Fibroblast of peridontal ligament (primary cell): ENCODE data around the gene ELOVL6.

Source experiments
- DNase-seq: peaks from one replicate; pipeline ENCODE4 v3.0.0-alpha.2; 2010; ENCODE audit errors: extremely low read depth

The ELOVL6 gene

DNA sequence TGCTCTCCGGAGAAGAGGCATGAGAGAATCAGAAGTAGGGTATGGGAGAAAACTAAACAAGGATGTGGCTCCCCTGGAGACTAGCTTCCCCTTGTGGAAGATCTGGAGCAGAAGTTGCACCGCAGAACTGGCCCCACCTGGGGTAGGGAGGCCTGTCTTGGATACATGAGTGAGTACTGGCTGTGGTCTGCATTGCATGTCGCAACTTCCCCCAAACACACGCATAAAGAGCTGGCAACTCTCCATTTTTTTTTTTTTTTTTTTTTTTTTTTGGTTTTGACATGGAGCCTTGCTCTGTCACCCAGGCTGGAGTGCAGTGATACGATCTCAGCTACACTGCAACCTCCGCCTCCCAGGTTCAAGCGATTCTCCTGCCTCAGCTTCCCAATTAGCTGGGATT is 165.8 kb downstream of the ELOVL6 start:
- no peak for DNase-seq

- DNase-seq = no peak
Observed at GRCh38 chr4:110025718-110026117, 172.7 kb downstream of the ELOVL6 start.

DNA sequence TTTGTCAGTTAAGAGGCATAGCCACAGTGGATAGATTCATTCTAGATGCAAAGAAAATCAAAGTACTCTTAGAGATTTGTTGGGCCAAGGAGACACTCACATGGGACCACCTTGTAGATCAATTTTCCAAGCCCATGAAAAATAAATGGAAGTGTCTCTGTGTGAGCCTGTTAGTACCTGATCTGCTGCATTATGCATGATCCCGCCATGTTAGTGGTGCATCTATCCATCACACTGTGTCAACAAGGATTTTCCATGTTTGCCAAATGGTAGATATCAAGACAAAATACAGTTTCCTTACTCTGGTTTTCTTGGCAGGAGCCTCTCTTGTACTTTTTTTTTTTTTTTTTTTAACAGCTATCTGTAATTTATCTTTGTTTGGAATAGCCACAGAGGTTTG is 173.4 kb downstream of the ELOVL6 start:
- no peak for DNase-seq

GRCh38 chr4:110022457-110022856 is 176.0 kb downstream of the ELOVL6 start:
- no peak for DNase-seq

- DNase-seq = peak; percentile 10
Observed at GRCh38 chr4:110020646-110021443, 177.6 kb downstream of the ELOVL6 start.

- peak; percentile 31 for DNase-seq
Observed at GRCh38 chr4:110020139-110020538, 178.3 kb downstream of the ELOVL6 start.

DNA sequence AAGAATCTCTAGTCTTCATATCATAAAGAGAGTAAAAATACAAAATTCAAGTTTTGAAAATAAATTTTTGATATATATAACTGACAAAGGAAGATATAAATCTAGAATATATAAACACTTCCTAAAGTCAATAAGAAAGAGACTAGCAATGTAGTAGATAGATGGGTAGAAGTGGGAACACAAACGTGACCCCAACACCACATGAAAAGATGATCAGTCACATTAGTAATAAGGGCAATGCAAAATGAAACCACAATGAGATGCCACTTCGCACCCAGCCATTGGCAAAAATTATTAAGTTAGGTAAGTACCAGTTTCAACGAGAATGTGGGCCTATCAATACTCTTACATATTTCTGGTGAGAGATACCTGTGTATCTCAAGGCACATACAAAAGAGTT is 179.3 kb downstream of the ELOVL6 start:
- no peak for DNase-seq

- DNase-seq = no peak
Observed at GRCh38 chr4:110014233-110014632, 184.2 kb downstream of the ELOVL6 start.

DNA sequence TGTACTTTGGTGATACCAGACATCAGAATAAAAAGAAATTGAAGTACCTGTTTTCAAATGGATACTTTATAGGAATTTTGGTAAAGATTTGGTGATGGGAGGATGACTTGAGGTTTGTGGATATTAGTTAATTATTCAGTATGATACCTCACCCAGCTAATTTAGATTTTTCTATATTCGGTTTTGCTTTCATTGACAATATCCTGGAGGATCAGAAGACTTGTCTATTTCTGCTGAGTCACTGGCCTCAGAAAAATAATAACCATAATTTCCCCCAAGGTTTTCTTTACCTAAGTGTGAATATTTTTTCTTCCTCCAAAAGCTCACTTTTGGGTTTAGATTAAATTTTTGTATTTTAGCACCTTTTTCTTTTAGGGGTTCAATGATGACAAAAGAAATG is 185.5 kb downstream of the ELOVL6 start:
- no peak for DNase-seq

DNA sequence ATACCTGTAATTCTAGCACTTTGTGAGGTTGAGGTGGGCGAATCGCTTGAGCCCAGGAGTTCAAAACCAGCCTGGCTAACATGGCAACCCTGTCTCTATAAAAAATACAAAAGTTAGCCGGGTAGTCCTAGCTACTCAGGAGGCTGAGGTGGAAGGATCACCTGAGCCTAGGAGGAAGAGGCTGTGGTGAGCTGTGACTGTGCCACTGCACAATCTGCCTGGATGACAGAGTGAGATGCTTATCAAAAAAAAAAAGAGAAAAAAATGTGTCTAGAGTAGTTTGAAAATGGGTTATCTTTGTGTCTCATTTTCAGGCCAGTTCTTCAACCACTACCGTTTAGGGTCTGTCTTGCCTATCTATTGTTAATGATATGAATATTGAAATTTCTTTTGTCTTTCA is 187.6 kb downstream of the ELOVL6 start:
- DNase-seq = no peak

- DNase-seq = no peak
Observed at GRCh38 chr4:110009550-110009949, 188.9 kb downstream of the ELOVL6 start.

DNA sequence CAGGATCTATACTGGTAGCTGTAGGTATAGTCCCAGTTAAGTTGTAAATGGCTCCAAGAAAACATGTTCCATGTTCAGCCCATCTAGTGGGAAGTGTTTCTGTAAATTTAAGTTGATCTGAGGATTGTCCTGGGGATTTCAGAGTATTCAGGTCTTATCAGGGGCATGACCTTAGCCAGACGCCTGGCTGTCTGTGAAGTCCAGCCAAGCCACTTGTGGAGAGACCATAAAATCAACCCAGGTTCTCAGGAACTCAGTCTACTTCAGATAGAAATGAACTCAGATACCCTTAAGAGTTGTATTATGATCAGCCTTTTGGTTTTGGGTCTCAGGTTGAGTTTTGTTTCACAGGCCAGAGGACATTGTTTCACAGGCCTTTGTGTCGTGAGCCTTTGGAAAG is 189.9 kb downstream of the ELOVL6 start:
- no peak for DNase-seq

DNA sequence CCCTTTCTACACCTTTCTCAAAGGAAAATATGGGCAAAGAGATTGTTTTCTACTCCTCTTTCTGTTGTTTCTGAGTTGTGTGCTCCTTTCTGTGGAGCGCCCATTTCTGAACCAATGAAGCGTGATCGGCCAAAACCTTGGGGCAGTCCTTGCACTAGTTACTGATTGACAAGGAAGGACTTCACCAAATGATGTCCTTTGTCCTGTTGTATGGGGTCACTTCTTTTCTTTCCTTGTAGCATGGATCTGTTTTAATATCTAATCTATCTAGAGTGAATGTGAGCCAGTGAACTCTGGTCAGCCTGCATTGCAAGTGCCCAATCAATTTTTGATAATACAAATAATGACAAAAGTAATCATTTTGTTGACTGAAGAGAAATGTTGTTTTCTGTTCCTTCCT is 191.2 kb downstream of the ELOVL6 start:
- no peak for DNase-seq

- peak; percentile 91 for DNase-seq
Observed at GRCh38 chr4:110005461-110006056, 192.9 kb downstream of the ELOVL6 start.

- DNase-seq = no peak
Observed at GRCh38 chr4:110004556-110004955, 193.9 kb downstream of the ELOVL6 start.

DNA sequence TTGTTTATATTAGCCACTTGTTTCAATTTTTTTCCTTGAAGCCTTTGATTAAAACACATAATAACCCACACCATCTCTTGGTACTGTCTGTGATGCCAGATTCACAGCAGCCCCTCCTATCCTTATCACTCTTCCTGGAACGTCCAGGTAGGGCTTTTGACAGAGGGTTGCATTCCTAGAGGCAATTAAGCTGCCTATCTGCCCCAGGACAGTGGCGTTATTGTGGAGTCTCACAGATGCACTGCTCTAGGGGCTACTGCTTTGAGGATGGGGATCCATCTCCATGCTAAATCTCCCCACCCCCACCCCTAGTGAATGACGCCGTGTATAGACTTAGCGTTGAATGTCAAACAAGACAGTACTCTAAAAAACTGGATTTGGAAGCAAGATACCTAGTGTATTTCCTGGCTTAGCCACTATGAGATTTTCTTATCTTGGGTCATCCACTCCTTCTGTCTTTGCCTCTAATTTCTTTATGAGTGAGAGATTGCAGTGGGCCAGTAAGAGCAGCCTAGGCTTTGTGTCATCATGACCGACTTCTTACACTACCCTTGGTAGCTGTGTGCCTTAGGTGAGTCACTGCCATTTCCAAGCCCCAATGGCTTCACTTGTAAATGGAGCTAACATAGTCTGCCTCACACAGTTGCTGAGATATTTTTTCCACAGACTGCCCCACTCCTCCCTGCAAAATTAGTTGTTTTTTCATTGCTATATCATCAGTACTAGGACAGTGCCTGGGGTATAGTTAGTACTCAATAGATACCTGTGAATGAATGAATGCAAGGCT is 194.8 kb downstream of the ELOVL6 start:
- no peak for DNase-seq

- DNase-seq = no peak
Observed at GRCh38 chr4:110002326-110002725, 196.1 kb downstream of the ELOVL6 start.

- DNase-seq = no peak
Observed at GRCh38 chr4:109999585-109999912, 198.9 kb downstream of the ELOVL6 start.

DNA sequence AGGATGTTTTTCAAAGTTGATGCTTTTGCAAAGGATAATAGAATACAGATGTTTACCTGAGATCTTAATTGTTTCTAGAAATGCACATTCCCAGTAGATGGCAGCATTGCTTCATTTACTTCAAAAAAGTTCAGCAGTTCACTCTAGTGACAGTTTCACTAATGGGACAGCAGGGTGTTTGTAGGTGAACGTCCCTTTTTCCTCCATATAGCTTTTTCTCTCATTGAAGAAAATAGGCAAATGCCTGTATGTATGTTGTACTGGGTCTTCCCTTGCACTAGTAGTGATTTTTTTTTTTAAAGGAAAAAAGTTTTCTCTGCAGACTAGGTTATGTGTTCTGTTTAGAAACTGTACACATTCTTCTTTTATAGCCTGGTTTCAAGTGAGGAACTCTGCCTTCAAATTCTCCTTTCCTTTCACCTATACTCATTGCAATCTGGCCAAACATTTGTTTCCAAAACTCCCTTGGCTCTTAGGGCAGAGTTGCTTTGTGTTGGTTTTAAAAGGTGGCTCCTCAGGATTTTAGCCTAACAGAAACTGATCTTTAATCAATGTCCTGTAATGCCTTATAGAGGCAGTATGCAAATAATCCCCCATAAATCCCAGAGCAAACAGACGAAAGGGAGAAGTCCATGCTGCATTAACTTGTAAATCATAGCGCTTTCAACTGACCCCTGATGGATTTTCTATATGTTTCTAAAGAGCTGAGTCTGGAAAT is 199.4 kb downstream of the ELOVL6 start:
- DNase-seq = peak; percentile 77

DNA sequence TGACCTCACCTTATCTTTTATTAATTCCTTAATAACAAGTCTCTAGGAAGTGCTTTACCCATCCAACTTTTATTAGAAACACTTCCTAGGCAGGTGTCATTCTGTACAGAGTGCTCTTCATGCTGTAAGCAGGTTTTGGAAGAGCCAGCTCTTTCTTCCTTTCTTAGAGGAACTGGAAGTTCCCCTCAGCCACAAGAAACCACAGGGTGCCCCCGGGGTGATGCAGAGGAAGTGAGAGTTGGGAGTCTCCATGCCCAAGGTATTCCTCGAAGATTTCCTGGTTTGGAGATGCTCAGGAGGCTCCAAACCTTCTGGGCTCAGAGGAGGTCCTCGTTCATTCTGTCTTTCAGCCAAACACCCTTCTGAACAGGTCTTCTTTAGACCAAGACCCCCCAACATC is 201.9 kb downstream of the ELOVL6 start:
- DNase-seq = no peak
